ENCODE results near the gene HPN. TPM values are rescaled to one million over a fixed set of nuclear protein-coding genes. Genes with fewer than 3 reads are reported as not detected.
A peak's percentile ranks its signal among the peaks of the same experiment; 100 is the strongest.

The HPN gene
- total and polyA plus RNA-seq, 2 of the 13 experiments (the other 11 are each of a cell fraction or from before 2014, with no cell fraction given): 46.7 to 261 TPM

DNA sequence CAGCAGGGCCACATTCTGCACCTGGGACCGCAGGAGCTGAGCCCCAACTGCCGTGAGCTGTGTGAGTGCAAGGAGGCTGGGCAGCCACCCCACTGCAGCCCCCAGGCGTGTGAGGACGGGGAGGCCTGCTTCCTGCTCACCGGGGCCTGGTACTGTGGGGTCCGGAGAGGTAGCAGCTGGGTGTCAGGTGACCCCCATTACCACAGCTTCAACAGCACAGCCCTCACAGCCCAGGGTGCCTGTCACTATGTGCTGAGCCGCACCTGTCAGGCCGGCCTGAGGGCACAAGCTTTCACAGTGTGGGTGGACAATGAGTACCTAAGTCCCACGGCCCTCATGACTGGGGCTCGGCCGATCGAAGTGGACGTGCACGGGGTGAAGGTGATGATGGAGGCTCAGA, 38.3 kb downstream of the HPN start (continued):
- TF ChIP-seq ZNF460 (CRISPR knock-in tag; IDR thresholded peaks at IDR 0.05; ENCODE audit: borderline replicate concordance) (no peak), REXO4 (CRISPR knock-in tag; IDR thresholded peaks at IDR 0.05; ENCODE audit: borderline replicate concordance) (no peak), HIVEP1 (CRISPR knock-in tag; IDR thresholded peaks at IDR 0.05) (no peak), SAFB2 (CRISPR knock-in tag; IDR thresholded peaks at IDR 0.05; ENCODE audit: borderline replicate concordance, low read depth) (no peak)

DNA sequence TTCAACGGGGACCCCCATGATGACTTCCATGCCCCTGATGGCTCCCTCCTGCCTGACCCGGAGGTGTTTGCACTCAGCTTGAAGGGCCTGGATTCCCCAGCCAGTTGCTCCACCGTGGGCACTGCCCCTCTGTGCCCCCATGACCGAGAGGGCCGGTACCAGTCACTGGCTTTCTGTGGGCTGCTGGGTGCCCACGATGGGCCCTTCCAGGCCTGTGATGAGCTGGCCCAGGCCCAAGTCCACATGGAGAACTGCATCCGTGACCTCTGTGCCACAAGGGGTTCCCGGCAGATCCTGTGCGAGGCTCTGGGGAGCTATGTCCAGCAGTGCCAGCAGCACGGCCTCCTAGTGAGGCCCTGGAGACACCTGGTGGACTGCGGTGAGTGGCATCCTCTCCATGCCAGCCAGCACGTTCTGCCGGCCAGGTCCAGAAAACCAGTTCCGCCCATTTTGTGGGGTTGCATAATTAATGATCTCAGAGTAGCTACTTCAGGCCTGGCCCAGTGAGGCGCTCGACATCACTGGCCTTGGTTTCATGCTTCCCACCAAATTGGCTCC, 39.2 kb downstream of the HPN start:
- H3K4me3 ChIP-seq (replicated peaks in 1 of 3; ENCODE audit: insufficient read depth in 1 of 3, low read depth in 2 of 3, low read length in 3 of 3): no peak overlapping the region
- no peak for TF ChIP-seq TGIF2 (CRISPR knock-in tag; IDR thresholded peaks at IDR 0.05)
- no peak for TF ChIP-seq ZNF614 (CRISPR knock-in tag; IDR thresholded peaks at IDR 0.05; ENCODE audit: borderline replicate concordance)
- TF ChIP-seq HNRNPL (IDR thresholded peaks at IDR 0.05; ENCODE audit: low read depth, low read length): peak; percentile 53; the same call in 1 of the 2 replicates
- H3K4me1 ChIP-seq (ENCODE audit: insufficient read depth, low read length): peaks cover 9% of the 10 kb centered on the region; the same call in 1 of the 2 replicates
- ChIA-PET POLR2A (interaction anchor here (0.9 kb wide), 1 partner anchor 12 kb away, joined by 3 read pairs; no protein-coding TSS in a partner anchor), CTCF (ENCODE audit: low intra/inter-chr PET ratio, low total read pairs) (no interaction called here)
- H3K9ac ChIP-seq (ENCODE audit: insufficient read depth, low read depth, low read length): no peak overlapping the region
- no peaks in the 10 kb centered on the region for H3K36me3 ChIP-seq (replicated peaks in 1 of 2; ENCODE audit: control insufficient read depth in 1 of 2, insufficient read depth in 2 of 2, low read length in 2 of 2)
- no peaks in the 10 kb centered on the region for H3K9me3 ChIP-seq (ENCODE audit: low read length)
- WGBS (ENCODE audit: low lambda C conversion rate): 40% methylated on average over 1 of the region's 16 CpGs
- no peaks in the 10 kb centered on the region for H4K20me1 ChIP-seq (ENCODE audit: insufficient read depth, low read length)
- DNase-seq (ENCODE audit: low spot score): no peak
- peaks cover 10 to 52% of the 10 kb centered on the region in 2 experiments for H3K27me3 ChIP-seq (ENCODE audit: control insufficient read depth in 1 of 2, insufficient read depth in 2 of 2, low read length in 2 of 2)
- intact Hi-C loops (cut with micrococcal nuclease; ENCODE audit: unreplicated experiment) (no loop called here), in situ Hi-C loops (cut with HindIII; ENCODE audit: extremely low pct_ligation_motif_present, low pct_unique_long_range_greater_than_20kb) (no loop called here)
- H3K4me2 ChIP-seq (ENCODE audit: low read depth, low read length): no peak overlapping the region
- no peak for FAIRE-seq
- no peak overlapping the region for H3K27ac ChIP-seq (ENCODE audit: extremely low read length, insufficient read depth, low read length)
- no peak overlapping the region for H2AFZ ChIP-seq (ENCODE audit: low read length)
- BruUV-seq (replicated peaks): no TSS peak
- 0 out of 3 replicates have a peak, but pooled peaks have one; percentile 18 for ATAC-seq
- no peaks in the 10 kb centered on the region for H3K79me2 ChIP-seq (ENCODE audit: insufficient read depth, low read length)
